ENCODE measurements around the gene MKLN1. TPM values are rescaled to one million over a fixed set of nuclear protein-coding genes. Genes with fewer than 3 reads are reported as not detected.
A peak's percentile ranks its signal among the peaks of the same experiment; 100 is the strongest.

MKLN1 gene
- total and polyA plus RNA-seq, 7 donors = 14.7 to 70.8 (median 42.9) TPM

DNA sequence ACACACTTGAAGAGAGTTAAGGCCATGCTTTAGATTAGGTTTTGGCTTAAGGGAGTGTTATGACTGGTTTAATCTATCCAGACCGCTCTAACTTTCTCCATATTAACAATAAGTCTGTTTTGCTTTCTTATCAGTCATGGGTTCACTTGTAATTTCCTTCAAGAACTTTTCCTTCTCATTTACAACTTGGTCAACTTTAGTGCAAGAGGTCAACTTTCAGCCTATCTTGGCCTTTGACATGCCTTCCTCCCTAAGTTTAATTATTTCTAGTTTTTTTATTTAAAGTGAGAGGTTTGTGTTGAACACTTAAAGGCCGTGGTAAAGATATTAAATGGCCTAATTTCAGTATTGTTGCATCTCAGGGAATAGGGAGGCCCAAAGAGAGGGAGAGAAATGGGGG, 75.6 kb downstream of the MKLN1 start:
- peaks cover 14% of the 10 kb centered on the region for H3K4me1 ChIP-seq
- no peak for DNase-seq
- WGBS, 3 donors = 97 to 99% (median 98%) methylated on average over 2 of the region's 2 CpGs
- intact Hi-C loops (cut with DNase I) = loop anchor here in 1 of 2 donors (5.0 kb wide), 1 partner anchor 66 kb away; no protein-coding TSS in a partner anchor
- no peaks in the 10 kb centered on the region for H3K27me3 ChIP-seq (ENCODE audit: insufficient read depth in 3 of 3, low read length in 2 of 3)
- H3K9me3 ChIP-seq = peaks cover 7% of the 10 kb centered on the region
- no peak overlapping the region for H3K4me3 ChIP-seq
- peaks cover 2 to 28% of the 10 kb centered on the region in 2 donors for H3K36me3 ChIP-seq (ENCODE audit: insufficient read depth in 1 of 2, low read depth in 1 of 2)
- no peak overlapping the region for H3K27ac ChIP-seq
- ATAC-seq = no peak
- TF ChIP-seq, protein P1, sequence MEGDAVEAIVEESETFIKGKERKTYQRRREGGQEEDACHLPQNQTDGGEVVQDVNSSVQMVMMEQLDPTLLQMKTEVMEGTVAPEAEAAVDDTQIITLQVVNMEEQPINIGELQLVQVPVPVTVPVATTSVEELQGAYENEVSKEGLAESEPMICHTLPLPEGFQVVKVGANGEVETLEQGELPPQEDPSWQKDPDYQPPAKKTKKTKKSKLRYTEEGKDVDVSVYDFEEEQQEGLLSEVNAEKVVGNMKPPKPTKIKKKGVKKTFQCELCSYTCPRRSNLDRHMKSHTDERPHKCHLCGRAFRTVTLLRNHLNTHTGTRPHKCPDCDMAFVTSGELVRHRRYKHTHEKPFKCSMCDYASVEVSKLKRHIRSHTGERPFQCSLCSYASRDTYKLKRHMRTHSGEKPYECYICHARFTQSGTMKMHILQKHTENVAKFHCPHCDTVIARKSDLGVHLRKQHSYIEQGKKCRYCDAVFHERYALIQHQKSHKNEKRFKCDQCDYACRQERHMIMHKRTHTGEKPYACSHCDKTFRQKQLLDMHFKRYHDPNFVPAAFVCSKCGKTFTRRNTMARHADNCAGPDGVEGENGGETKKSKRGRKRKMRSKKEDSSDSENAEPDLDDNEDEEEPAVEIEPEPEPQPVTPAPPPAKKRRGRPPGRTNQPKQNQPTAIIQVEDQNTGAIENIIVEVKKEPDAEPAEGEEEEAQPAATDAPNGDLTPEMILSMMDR (IDR thresholded peaks at IDR 0.05) = no peak

GRCh38 chr7:131404226-131404911, 76.7 kb downstream of the MKLN1 start:
- DNase-seq (no peak), ATAC-seq (peak in 1 of 4 donors; percentile 32)
- H3K9me3 ChIP-seq = peaks cover 7% of the 10 kb centered on the region
- no peaks in the 10 kb centered on the region for H3K27me3 ChIP-seq (ENCODE audit: insufficient read depth in 3 of 3, low read length in 2 of 3)
- H3K4me3 ChIP-seq = no peak overlapping the region
- H3K27ac ChIP-seq = no peak overlapping the region
- peaks cover 14% of the 10 kb centered on the region for H3K4me1 ChIP-seq
- peaks cover 0 to 18% of the 10 kb centered on the region in 2 donors for H3K36me3 ChIP-seq (ENCODE audit: insufficient read depth in 1 of 2, low read depth in 1 of 2)
- TF ChIP-seq, protein P1 (IDR thresholded peaks at IDR 0.05) = no peak
- WGBS, 3 donors = 95 to 98% (median 97%) methylated on average over 7 of the region's 7 CpGs
- intact Hi-C loops (cut with DNase I) = loop anchor here in 1 of 2 donors (5.0 kb wide), 1 partner anchor 67 kb away; no protein-coding TSS in a partner anchor

DNA sequence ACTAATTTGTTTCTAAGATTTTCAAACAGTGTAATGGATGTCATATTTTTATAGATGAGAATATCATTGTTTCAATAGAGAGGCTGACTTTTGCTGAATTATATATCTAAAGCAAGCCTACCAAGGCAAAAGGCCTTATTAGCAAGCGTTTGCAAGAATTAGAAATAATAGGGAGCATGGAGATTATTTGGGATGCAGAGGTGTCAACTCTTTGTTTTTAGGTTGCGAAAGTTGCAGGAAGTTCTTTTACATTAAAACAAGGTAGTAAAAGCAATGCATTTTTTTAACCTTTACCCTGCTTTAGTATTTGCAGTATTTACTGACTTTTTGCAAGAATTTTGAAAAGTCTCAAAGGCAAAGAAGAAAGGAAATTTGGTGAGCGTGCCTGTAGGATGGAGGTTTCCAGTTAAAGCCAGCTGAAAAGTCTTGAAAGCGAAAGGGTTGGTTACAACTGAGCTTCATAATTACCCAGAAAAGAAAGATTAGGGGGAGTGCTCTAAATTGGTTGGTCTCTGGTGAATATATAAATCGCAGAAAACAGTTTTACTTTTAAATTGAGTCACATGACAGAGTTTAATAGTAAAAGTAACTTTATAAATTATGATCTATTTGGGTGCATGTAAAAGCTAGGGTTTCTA, 81.6 kb downstream of the MKLN1 start:
- Histone ChIP-seq H3K4me3 (no peak overlapping the region), H3K4me1 (peaks cover 8% of the 10 kb centered on the region), H3K27me3 (ENCODE audit: insufficient read depth in 3 of 3, low read length in 2 of 3) (no peaks in the 10 kb centered on the region), H3K36me3 (ENCODE audit: insufficient read depth in 1 of 2, low read depth in 1 of 2) (peaks cover 0 to 32% of the 10 kb centered on the region in 2 donors), H3K9me3 (no peaks in the 10 kb centered on the region), H3K27ac (no peak overlapping the region)
- DNase-seq (no peak), ATAC-seq (no peak)
- 88 to 89% (median 88%) methylated on average over 5 of the region's 5 CpGs for WGBS, 3 donors
- intact Hi-C loops (cut with DNase I) = no loop called here
- TF ChIP-seq, protein P1 (IDR thresholded peaks at IDR 0.05) = no peak

DNA sequence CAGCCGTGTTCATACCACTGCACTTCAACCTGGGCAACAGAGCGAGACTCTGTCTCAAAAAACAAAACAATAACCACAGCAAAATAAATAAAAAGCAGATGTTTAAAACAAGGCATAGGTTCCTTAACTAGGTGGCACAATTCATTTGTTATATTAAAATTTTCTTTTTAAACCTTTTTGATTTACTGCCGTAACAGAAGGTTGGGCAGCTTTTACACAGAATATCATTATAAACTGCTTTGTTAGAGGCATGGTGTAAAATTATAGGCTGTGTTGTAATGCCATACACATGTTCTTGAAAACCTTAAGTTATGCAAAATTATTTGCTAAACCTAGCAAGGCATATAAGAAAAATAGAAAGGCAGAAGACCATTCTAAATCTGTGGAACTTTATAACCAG, 84.4 kb downstream of the MKLN1 start:
- Histone ChIP-seq H3K9me3 (no peaks in the 10 kb centered on the region), H3K4me1 (peaks cover 7% of the 10 kb centered on the region), H3K27ac (no peak overlapping the region), H3K36me3 (ENCODE audit: insufficient read depth in 1 of 2, low read depth in 1 of 2) (peaks cover 0 to 57% of the 10 kb centered on the region in 2 donors), H3K27me3 (ENCODE audit: insufficient read depth in 3 of 3, low read length in 2 of 3) (no peaks in the 10 kb centered on the region), H3K4me3 (no peak overlapping the region)
- TF ChIP-seq, protein P1 (IDR thresholded peaks at IDR 0.05) = no peak
- no peak for DNase-seq
- intact Hi-C loops (cut with DNase I) = no loop called here
- no peak for ATAC-seq
- WGBS, 3 donors = 92 to 97% (median 92%) methylated on average over 3 of the region's 3 CpGs
